ENCODE measurements around the gene DCAF7.

DCAF7 gene

DNA sequence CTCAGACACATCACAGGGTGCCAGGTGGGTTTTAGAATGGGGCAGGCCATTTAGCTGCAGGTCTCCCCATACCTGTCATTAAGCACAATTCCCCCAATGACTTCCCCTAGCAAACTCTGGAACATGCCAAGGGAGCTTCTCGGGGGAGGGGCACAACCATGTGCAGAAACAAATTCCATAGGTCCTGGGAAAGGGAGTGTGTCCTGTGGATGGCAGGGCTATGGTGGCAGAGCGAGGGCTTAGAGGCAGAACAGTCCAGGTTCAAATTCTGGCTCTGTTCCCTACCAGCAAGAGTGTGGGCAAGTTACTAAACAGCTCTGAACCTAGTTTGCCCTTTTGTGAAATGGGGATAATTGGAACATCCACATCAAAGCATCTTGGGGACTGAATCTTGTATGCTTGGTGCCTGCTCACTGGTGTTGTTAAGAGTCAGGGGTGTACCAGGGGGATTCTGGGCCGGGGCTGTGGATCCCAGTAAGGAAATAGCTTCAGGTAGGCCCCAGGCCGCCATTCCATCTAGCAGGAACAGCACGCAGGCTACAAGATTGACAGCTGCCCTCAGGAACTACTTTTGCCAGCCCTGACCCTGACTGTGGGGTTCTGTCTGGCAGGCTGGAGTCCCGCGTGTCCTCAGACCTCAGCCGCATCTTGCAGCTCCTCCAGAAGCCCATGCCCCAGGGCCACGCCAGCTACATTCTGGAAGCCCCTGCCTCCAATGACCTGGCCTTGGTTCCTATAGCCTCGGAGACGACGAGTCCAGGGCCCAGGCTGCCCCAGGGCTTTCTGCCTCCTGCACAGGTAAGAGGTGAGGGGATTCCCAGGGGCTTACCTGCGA lies 5.6 kb upstream of the DCAF7 start:
- DNase-seq (ENCODE audit: low read depth): no peak

DNA sequence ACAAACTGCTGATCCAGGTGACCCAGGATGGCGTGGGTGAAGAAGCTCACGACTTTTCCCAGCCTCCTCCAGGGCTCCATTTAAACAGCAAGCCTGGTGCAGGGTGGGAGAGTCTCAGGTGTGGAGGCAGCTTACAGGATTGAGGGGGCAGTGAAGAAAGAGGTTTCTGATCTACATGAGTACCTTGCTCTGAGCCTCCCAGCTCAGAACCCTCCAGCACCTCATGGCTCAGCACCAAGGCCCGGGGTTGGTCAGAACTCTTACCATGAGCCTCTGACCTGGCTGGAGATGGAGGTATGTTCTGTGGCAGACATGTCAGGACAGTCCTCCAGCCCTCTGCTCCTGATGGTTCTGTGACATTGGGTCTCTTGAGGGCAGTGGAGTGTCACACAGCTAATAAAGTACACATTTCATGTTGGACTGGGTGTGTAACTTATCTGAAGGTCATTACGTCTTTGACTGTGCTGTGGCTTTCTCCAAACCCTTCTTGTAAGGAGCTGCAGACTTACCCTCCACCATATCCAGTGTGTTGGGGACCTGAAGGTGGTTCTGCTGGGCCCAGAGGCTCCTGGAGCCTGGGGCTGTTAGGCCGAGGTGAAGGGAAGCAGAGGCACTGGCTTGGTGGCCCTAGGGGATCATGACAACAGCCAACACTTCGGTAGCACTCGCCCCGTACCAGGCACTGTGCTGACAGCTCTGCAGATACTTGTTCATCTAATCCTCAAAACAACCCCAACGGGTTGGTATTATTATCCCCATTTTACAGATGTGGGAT lies 3.8 kb upstream of the DCAF7 start:
- DNase-seq (ENCODE audit: low read depth): no peak

DNA sequence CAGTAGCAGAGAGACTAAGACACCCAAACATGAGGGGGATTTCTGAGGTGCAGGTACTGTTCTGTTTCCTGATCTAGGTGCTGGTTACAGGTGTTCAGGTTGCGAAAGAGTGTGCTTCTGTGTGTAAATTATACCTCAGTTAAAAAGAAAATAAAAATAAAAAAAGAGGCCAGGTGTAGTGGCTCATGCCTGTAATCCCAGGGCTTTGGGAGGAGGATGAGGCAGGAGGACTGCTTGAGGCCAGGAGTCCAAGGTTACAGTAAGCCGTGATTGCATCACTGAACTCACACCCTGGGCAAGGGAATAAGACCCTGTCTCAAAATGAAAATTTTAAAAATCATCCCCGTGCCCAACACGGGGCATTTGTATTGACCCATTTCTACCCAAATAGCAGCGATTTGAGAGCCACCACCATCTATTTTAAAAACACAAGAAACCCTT lies 3.2 kb upstream of the DCAF7 start:
- no peak for DNase-seq (ENCODE audit: low read depth)

DNA sequence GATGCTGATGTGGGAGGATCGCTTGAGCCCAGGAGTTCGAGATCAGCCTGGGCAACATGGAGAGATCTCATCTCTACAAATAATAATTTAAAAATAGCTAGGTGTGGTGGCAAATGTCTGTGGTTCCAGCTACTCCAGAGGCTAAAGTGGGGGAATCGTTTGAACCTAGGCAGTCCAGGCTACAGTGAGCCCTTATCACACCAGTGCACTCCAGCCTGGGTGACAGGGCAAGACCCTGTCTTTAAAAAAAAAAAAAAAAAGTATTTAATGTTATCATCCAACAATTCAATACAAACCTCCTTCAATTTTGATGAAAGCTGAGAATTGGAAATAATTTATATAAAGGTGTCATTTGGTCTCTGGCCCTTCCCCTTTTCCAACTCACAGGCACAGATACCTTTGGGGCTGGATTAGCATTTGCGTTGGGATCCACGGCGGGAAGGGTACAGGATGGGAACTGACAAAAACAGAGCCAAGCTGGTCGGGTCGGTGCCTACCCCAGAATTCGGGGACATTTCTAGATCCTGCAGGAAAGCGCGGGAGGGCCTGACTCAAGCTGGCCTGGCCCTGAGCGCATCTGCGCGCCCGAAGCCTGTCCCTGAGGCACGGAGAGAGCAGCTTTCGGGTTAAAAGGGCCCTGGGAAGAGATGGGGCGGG lies 860 bp upstream of the DCAF7 start:
- DNase-seq (ENCODE audit: low read depth): no peak

DNA sequence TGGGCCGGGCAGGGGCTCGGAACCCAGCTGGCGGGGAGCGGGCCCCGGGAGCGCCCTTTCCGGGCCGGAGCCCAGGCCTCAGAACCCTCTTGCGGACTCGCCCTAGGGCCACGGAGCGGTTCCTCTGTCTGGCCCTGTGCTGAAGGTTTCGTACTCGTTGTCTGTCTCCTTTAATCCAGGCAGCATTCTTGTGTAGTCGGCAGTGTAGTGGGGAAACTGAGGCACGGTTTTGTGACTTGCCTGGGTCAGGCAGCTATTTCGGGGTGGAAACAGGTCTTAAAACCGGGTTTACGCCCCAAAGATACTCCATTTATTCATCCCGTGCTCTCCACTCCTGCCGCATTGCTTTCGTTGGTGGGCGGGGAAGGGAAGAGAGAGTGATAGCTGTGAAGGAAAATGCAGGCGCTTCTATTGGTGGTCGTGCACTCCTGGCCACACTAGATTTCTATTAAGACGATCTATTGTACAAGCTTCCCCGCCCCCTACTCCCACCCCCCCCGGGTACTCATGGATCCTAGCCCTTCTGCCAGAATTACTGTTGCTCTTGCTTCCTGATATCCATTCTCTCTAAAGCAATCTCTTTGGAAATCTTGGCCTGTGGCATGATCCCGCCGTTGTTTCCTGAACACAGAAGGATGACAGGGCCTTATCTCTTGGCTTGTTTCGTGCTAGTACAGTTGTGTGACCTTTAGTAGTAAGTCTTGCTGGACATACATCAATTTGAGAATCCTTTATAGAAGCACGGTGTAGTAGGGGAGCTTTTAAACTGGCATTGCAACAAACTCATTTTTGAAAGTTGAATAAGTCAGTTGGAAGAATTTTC lies 751 bp downstream of the DCAF7 start:
- DNase-seq (ENCODE audit: low read depth): no peak

DNA sequence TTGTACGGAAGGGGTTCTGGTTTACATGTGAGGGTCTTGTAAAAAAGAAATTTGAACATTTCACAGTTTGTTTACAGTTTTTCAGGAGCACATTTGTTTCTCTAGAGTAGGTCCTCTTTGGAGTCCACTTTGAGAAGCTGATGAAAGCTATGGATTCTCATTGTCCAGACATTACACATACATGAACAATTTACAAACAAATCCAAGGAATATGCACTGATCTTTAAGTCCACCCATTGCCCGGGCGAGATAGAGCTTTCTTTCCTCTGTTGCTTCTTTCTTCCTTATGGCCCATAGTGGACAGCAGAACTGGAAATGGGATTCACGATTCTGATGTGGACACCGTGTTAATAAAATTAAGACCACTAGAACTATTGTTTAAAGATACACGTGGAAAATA lies 1.9 kb downstream of the DCAF7 start:
- DNase-seq (ENCODE audit: low read depth): no peak

DNA sequence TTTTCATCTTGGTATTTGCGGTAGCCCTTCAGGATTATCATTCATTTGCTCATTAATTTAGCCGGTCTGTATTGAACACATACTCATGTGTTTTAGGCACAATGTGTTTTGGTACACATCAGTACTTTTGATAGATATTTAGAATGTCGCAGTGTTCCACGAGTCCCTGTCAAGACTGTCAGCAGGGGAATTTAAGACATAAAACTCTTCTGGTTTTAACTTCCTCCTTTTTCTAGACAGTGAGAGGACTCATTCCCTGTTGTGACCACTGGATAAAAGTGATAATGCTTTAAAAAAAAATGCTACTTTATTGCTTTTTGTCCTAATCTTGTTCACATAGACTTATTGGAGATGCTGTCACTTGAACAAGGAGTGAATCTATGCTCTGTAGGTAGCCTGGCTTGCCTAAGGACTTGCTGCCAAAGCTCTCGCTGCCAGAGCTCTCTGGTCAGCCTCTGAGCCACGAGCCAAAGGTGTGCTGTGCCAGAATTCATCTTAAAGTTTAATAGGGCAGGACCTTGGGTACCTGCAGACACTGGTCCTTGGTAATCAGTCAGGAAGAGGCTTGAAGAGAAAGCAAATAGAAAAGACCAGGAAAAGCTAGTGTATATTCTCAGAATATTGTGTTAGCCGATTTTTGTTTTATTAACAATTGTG lies 5.4 kb downstream of the DCAF7 start:
- no peak for DNase-seq (ENCODE audit: low read depth)

DNA sequence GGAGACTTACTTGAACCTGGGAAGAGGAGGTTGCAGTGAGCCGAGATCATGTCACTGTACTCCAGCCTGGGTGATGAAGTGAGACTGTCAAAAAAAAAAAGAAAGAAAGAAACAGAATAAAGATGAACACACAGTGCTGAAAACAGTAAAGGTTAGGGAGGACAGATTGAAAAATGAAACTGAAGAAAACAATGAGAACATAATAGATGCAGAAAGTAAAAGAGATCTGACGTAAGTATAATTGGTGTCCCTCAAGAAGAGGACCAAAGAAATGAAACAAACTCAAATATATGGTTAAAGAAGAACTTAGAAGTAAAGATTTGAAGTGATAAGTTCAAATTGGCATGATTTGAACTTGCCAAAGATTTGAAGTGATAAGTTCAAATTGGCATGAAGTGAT lies 7.1 kb downstream of the DCAF7 start:
- no peak for DNase-seq (ENCODE audit: low read depth)

DNA sequence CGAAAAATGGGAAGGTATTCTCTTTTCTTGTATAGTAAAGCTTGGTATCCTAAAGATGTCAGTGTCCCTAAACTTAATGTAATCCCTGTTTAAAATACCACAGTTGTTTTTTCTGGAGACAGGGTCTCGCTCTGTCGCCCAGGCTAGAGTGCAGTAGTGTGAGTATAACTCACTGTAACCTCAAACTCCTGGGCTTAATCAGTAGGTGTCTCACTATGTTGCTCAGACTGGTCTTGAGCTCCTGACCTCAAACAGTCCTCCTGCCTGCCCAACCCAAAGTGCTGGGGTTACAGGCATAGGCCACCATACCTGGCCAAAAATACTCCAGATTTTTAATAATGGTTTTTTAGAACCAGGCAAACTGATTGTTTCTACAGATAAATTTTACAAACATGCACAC lies 8.2 kb downstream of the DCAF7 start:
- DNase-seq (ENCODE audit: low read depth): no peak

DNA sequence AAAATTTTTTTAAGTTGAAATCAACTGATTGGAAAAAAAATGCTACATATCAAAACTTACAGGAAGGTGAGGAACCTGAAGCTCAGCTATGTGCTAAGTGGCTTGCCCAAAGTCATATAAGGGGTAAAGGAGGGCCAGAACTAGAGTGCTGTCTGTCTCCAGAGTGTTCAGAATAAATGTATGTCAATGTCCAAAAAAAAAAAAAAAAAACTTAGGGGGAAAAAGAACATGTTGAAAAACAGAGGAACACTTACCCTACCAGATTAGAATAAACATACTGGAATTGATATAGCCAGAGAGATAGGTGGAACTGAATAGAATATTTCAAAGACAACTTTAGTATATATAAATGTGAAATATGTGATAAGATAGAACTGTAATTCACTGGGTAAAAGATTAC lies 11.5 kb downstream of the DCAF7 start:
- no peak for DNase-seq (ENCODE audit: low read depth)

DNA sequence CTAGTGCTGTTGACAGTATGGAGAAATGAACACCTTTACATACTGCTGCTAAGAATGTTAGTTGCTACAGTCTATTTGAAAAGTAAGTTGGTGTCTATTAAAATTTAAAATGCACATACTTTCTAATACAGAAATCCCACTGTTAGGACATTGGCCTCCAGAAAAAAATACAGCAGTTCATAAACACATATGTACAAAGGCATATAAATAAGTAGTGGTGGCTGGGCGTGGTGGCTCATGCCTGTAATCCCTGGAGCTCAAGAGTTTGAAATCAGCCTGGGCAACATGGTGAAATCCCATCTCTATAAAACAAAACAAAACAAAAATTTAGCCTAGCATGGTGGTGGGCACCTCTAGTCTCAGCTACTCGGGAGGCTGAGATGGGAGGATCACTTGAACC lies 13.1 kb downstream of the DCAF7 start:
- no peak for DNase-seq (ENCODE audit: low read depth)

DNA sequence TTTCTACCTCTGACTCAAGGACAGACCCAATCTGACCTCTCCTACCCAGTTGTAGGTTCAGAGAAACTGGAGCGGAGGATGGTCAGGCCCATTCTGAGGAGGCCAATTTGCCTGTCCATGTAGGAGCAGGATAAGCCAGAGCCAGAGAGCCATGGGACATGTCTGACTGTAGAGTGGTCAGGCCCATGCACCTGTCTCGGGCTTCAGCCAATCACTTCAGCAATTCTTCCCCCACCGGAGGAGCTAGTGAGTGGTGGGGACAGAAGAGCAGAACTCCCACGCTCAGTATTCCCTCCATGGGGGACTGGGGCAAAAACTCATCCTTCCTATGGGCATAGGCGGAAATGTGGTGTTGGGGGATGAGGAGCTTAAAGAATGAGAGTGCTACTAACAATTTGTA lies 14.3 kb downstream of the DCAF7 start:
- DNase-seq (ENCODE audit: low read depth): no peak

DNA sequence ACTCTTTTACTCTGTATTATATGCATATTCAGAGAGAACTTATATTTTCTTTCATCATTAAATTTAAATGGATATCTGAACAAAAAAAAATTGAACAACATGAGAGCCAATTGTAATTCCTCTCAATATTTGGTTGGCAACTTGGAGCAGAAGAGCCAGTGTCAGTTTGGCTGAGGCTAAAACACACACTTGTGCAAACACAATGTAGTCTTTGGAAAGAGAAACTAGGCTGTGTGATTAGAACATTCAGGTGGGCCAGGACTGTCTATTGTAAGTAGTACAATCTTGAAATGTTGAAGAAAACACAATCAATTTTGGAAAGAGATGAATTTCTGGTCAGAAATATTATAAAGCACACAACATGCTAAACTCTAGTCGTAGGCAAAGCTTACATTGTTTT lies 17.0 kb downstream of the DCAF7 start:
- DNase-seq (ENCODE audit: low read depth): no peak

DNA sequence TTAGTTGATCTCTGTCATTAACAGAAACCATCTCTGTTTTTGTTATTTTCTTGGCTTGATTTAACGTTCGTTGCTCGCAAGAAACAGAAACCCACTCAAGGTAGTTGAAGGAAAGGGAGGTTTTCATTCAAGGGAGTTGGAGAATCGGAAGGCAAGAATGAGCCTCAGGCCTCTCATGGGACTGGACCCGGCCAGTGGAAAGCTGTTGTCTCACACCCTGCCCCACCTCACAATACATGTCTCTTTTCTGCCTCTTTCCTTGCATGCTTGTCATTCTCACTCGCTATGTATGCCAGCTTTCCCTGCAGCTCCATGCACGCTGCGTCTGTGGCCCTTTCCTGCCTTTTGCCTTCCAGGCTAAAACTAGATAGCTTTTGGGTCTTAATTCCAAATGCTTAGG lies 18.3 kb downstream of the DCAF7 start:
- no peak for DNase-seq (ENCODE audit: low read depth)

DNA sequence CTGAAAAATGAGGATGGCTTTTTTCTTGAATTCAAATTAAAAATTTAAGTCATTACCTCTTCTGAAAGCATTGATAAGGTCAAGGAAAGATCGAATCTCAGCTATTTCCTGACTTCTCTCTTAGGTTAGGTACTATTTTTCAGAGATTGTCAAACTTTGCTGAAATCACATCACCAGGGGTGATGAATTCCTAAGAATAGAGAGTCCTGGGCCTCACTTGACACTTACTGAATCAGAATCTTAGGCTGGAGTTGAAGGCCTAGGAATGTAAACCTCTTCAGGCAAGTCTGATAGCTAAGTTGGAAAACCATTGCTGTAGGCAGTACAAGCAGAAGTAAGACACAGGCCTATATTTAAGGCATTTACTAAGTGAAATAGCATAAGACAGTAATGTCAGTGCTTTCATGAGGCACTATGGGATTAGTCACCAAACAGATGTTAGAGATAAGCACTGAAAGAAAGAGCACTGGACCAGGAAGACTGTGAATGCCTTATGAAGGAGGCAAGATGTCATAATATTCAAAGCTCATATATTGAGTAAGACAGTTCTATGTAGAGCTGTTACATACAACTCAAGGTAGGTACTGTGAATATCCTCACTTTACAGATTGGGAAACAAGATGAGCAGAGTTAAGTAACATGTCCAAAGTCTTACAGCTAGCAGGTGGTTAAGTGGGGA lies 21.5 kb downstream of the DCAF7 start:
- DNase-seq (ENCODE audit: low read depth): peak; percentile 49

DNA sequence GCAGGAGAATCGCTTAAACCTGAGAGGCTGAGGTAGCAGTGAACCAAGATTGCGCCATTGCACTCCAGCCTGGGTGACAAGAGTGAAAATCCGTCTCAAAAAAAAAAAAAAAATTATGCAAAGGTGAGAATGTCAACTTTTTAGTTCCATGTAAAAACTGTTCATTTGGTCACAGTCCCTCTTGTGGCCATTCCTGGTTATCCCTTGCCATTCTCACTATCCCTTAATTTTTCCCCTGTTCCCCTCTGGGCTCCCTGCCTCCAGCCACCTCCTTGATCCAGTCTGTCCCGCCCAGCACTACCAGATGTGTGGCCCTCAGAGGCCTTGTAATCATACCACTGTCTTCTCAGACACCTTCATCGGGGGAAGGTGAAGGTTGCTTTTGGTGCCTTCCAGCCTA lies 23.4 kb downstream of the DCAF7 start:
- DNase-seq (ENCODE audit: low read depth): no peak

DNA sequence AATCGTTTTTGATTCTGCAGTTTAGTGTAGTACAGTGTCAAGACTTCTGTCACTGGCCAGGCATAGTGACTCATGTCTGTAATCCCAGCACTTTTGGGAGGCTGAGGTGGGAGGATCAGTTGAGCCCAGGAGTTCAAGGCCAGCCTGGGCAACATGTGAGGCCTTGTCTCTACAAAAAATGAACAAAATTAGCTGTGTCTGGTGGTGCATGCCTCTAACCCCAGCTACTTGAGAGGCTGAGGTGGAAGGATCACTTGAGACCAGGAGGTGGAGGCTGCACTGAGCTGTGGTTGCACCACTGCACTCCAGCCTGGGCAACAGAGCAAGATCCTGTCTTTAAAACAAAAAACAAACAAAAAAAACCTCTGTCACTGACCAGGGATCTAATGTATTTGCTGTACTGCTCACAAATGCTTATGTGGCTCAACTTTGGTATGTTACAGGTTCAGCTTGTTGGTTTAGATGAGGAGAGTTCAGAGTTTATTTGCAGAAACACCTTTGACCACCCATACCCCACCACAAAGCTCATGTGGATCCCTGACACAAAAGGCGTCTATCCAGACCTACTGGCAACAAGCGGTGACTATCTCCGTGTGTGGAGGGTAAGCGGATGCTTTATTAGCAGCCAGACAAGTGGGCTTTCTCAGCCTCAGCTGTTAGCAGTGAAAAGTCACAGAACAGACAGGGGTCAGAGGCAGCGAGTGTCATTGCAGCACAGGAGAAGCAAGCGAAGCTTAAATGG lies 27.9 kb downstream of the DCAF7 start:
- no peak for DNase-seq (ENCODE audit: low read depth)

DNA sequence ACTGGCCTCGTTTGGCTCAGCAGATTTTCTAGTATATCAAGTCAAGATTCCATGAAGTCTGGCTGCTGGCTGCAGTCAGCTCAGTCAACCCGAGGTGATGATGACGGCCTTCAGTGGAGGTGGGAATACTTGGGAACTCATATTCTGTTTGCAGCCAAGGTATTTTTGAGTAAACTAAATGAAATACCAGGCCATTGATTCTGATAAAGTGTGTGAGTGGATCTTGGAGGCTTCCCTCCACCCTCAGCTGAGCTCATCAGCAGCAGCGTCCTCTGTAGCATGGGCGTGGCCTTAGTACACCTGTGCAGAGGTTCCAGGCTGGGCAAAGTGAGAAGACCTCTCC lies 28.5 kb downstream of the DCAF7 start:
- DNase-seq (ENCODE audit: low read depth): no peak

DNA sequence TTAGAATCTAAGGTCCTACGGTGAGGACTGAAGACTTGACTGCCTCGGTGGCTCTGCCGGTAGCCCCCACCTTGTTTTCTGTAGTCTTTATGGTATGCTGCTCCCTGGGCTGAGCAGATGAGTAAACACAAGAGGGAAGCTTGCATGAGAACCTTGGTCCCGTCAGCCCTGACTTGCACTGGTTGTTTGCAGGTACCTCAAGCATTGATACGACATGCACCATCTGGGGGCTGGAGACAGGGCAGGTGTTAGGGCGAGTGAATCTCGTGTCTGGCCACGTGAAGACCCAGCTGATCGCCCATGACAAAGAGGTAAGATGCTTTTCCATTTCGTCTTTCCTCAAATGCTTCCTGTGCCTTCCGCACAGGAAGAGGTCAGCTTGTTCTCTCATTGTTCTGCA lies 29.4 kb downstream of the DCAF7 start:
- DNase-seq (ENCODE audit: low read depth): no peak

DNA sequence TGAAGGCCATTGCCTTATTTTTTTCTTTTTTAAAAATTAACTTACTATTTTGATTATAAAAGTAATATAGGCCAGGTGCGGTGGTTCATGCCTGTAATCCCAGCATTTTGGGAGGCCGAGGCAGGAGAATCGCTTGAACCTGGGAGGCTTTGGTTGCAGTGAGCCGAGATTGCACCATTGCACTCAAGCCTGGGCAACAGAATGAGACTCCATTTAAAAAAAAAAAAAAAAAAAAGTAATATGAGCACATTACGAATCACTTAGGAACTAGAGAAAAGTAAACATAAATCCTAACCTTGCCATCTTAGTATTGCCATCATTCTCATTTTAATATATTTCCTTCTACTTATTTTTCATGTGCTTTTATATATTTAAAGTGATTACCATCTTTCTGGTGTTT lies 37.5 kb downstream of the DCAF7 start:
- no peak for DNase-seq (ENCODE audit: low read depth)
